ENCODE measurements around the gene PDX1. TPM values are rescaled to one million over a fixed set of nuclear protein-coding genes. Genes with fewer than 3 reads are reported as not detected.
A peak's percentile ranks its signal among the peaks of the same experiment; 100 is the strongest.

PDX1 gene
- total and polyA plus RNA-seq, 2 of the 13 experiments (the other 11 are each of a cell fraction or from before 2014, with no cell fraction given), result 0.07 TPM; not detected in 1

DNA sequence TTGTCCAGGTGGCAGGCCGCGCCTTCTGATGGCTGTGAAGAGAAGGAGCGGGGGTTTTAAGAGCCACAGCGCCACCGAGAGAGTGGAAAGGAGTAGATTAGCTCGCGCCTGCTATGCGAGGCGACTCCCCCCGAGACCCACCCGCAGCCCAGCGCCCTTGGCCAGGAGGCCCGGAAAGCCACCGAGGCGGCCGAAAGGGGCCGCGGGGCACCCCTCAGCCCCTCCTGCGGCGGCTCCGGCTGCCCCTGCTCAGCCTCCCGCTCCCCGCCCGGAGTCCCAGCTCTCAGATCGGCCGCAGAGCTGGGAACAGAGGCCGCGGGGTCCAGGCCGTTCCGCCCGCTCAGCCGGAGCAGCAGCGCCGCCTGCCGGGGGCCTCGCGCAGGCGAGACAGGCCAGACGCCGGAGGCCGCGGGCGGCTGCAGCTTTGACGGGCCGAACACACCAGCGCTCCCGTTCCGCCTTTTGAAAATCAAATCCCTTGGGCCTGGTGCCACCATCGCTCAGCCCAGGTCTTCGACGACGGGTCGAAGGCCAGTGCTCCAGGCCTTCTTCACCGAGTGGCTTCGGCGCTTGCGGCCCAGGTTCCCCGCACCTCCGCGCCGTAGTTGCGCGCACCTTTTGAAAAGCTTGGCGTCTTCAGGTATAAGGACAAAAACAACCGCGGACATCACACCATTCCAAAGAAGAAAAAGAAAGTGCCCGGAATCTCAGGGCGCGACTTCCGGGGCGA is 34.0 kb downstream of the PDX1 start (continued):
- TF ChIP-seq KDM2A (CRISPR knock-in tag; IDR thresholded peaks at IDR 0.05; ENCODE audit: borderline replicate concordance, low read depth) (peak; percentile 41; the same call in 1 of the 2 replicates), ZNF777 (CRISPR knock-in tag; IDR thresholded peaks at IDR 0.05) (peak; percentile 58)

DNA sequence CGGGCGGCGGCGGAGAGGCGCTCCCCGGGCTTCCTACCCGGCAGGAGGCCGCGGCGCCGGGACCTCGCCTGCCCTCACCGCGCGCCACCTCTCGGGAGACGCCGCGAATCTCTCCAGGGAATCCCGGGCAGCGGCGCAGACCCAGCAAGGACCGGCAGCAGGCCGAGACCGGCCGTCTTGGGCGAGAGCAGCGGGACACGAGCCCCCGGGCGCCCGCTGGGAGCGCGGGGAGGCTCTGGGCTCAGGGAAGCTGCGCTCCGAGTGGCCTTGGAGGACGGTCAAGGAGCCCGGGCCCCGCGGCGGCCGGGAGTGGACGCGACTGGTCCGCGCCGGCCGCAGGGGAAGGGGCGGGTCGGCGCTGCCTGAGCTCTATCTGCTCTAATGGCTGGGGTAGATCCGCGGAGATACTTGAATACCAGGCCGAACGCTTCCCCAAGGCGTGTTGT is 34.6 kb downstream of the PDX1 start:
- Histone ChIP-seq H3K27ac (ENCODE audit: extremely low read length, insufficient read depth, low read length) (no peak overlapping the region), H3K9ac (ENCODE audit: insufficient read depth, low read depth, low read length) (no peak overlapping the region), H3K4me3 (replicated peaks in 1 of 3; ENCODE audit: insufficient read depth in 1 of 3, low read depth in 2 of 3, low read length in 3 of 3) (no peak overlapping the region), H3K9me3 (ENCODE audit: low read length) (no peaks in the 10 kb centered on the region), H3K79me2 (ENCODE audit: insufficient read depth, low read length) (no peaks in the 10 kb centered on the region), H2AFZ (ENCODE audit: low read length) (no peak overlapping the region), H4K20me1 (ENCODE audit: insufficient read depth, low read length) (no peaks in the 10 kb centered on the region), H3K4me2 (ENCODE audit: low read depth, low read length) (no peak overlapping the region), H3K4me1 (ENCODE audit: insufficient read depth, low read length) (peaks cover 32% of the 10 kb centered on the region), H3K36me3 (replicated peaks in 1 of 2; ENCODE audit: control insufficient read depth in 1 of 2, insufficient read depth in 2 of 2, low read length in 2 of 2) (no peaks in the 10 kb centered on the region), H3K27me3 (ENCODE audit: control insufficient read depth in 1 of 2, insufficient read depth in 2 of 2, low read length in 2 of 2) (peaks cover 0 to 4% of the 10 kb centered on the region in 2 experiments; a peak in 1 of 5 replicates)
- intact Hi-C loops (cut with micrococcal nuclease; ENCODE audit: unreplicated experiment), result no loop called here
- in situ Hi-C loops (cut with HindIII; ENCODE audit: extremely low pct_ligation_motif_present, low pct_unique_long_range_greater_than_20kb), result loop anchor here (25.0 kb wide), 1 partner anchor 992 kb away; no protein-coding TSS in a partner anchor
- CTCF ChIA-PET (ENCODE audit: low intra/inter-chr PET ratio, low total read pairs), result interaction anchor here (1.6 kb wide), 1 partner anchor 85 kb away, joined by 12 read pairs; no protein-coding TSS in a partner anchor
- TF ChIP-seq ZNF367 (CRISPR knock-in tag; IDR thresholded peaks at IDR 0.05; ENCODE audit: borderline replicate concordance) (no peak), ETV5 (CRISPR knock-in tag; IDR thresholded peaks at IDR 0.05; ENCODE audit: borderline replicate concordance) (no peak), ZNF382 (CRISPR knock-in tag; IDR thresholded peaks at IDR 0.05; ENCODE audit: borderline replicate concordance) (no peak), SUZ12 (IDR thresholded peaks at IDR 0.05; ENCODE audit: low read depth, low read length) (no peak), KDM5A (IDR thresholded peaks at IDR 0.05; ENCODE audit: borderline replicate concordance, low read length) (no peak), ZNF674 (CRISPR knock-in tag; IDR thresholded peaks at IDR 0.05; ENCODE audit: low read depth) (no peak), KDM2A (CRISPR knock-in tag; IDR thresholded peaks at IDR 0.05; ENCODE audit: borderline replicate concordance, low read depth) (no peak), ZNF552 (CRISPR knock-in tag; IDR thresholded peaks at IDR 0.05; ENCODE audit: borderline replicate concordance) (no peak), RELA (CRISPR knock-in tag; IDR thresholded peaks at IDR 0.05) (no peak), ZBTB21 (CRISPR knock-in tag; IDR thresholded peaks at IDR 0.05) (no peak)
- TF ChIP-seq, protein P1, sequence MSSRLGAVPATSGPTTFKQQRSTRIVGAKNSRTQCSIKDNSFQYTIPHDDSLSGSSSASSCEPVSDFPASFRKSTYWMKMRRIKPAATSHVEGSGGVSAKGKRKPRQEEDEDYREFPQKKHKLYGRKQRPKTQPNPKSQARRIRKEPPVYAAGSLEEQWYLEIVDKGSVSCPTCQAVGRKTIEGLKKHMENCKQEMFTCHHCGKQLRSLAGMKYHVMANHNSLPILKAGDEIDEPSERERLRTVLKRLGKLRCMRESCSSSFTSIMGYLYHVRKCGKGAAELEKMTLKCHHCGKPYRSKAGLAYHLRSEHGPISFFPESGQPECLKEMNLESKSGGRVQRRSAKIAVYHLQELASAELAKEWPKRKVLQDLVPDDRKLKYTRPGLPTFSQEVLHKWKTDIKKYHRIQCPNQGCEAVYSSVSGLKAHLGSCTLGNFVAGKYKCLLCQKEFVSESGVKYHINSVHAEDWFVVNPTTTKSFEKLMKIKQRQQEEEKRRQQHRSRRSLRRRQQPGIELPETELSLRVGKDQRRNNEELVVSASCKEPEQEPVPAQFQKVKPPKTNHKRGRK (CRISPR knock-in tag; IDR thresholded peaks at IDR 0.05), result no peak
- no peak for ATAC-seq
- DNase-seq (ENCODE audit: low spot score), result no peak
- no TSS peak for BruUV-seq (replicated peaks)
- WGBS (ENCODE audit: low lambda C conversion rate), result 95% methylated on average over 22 of the region's 56 CpGs
- no peak for FAIRE-seq
- POLR2A ChIA-PET, result interaction anchor here (2.0 kb wide), 1 partner anchor 8 kb away, joined by 9 read pairs; no protein-coding TSS in a partner anchor
